Spinal cord (tissue), 10 donors: ENCODE results near the gene SIRT4. TPM values are rescaled to one million over a fixed set of nuclear protein-coding genes. Genes with fewer than 3 reads are reported as not detected.

Experiments
- DNase-seq, 6 donors: peaks; one replicate each; pipeline versions ENCODE4 v3.0.0 to v3.0.0-alpha.2; 2013 to 2015; ENCODE audit warnings: low spot score in 6 of 6, low read depth in 4 of 6
- H3K27ac ChIP-seq: one replicate; pipeline ENCODE4 v1.5.1; 2013; ENCODE audit warnings: low read depth, low read length, control low read depth
- H3K27me3 ChIP-seq: one replicate; pipeline ENCODE4 v1.6.1; 2013; ENCODE audit warnings: low read length; ENCODE audit not compliant: control insufficient read depth, insufficient read depth
- H3K36me3 ChIP-seq: one replicate; pipeline ENCODE4 v1.6.1; 2013; ENCODE audit warnings: low read length; ENCODE audit not compliant: control insufficient read depth, insufficient read depth
- H3K4me1 ChIP-seq: one replicate; pipeline ENCODE4 v1.6.1; 2013; ENCODE audit warnings: low read length; ENCODE audit not compliant: control insufficient read depth, insufficient read depth
- H3K4me3 ChIP-seq: one replicate; pipeline ENCODE4 v1.5.1; 2013; ENCODE audit warnings: low read depth, low read length, control low read depth
- H3K9me3 ChIP-seq: one replicate; pipeline ENCODE4 v1.6.1; 2013; ENCODE audit warnings: low read length; ENCODE audit not compliant: control insufficient read depth, insufficient read depth
- WGBS: methylation state at CpG from one replicate; pipeline ENCODE4 v1.1.5; 2013; ENCODE audit warnings: missing lambda C conversion rate; ENCODE audit not compliant: insufficient coverage; 5-methylcytosine and 5-hydroxymethylcytosine counted together
- polyA plus RNA-seq, 2 donors: library from polyadenylated mRNA; unstranded; fragments of 120-200 nt; gene quantifications; one replicate each; pipeline ENCODE4 v1.2.1, GENCODE V29; 2013; ENCODE audit not compliant: insufficient read length in 2 of 2
- total RNA-seq, 2 donors: library from RNA; depleted of rRNA in 1 of 2; stranded (reverse); fragments of 120-200 nt in 1 of 2; fragments of >200 nt in 1 of 2; gene quantifications; one replicate each; pipeline versions ENCODE4 v1.2.3 to v1.2.4, GENCODE V29; 2013 to 2014
- donor health status: healthy.

The SIRT4 gene
- total and polyA plus RNA-seq, 4 donors, result 4.7 to 5.9 (median 5.3) TPM

- Histone ChIP-seq H3K4me3 (peak overlapping the region; percentile 71), H3K27me3 (no peaks in the 10 kb centered on the region), H3K9me3 (no peaks in the 10 kb centered on the region), H3K36me3 (peaks cover 2% of the 10 kb centered on the region), H3K27ac (peak overlapping the region; percentile 74), H3K4me1 (peaks cover 8% of the 10 kb centered on the region)
- WGBS, result 75% methylated on average over 6 of the region's 9 CpGs
- DNase-seq, result no peak
These were observed 14.7 kb downstream of the SIRT4 start for GRCh38 chr12:120316798-120317223.

GRCh38 chr12:120317224-120318105 lies 15.3 kb downstream of the SIRT4 start:
- peak; percentile 94 to 100 (median 98) for DNase-seq
- Histone ChIP-seq H3K9me3 (no peaks in the 10 kb centered on the region), H3K4me3 (peak overlapping the region; percentile 71), H3K36me3 (peaks cover 2% of the 10 kb centered on the region), H3K4me1 (peaks cover 8% of the 10 kb centered on the region), H3K27me3 (no peaks in the 10 kb centered on the region), H3K27ac (peak overlapping the region; percentile 74)
- WGBS, result under 1% methylated on average over 22 of the region's 42 CpGs

GRCh38 chr12:120321382-120322202 lies 19.5 kb downstream of the SIRT4 start:
- WGBS, result 83% methylated on average over 7 of the region's 13 CpGs

GRCh38 chr12:120323772-120324171 lies 21.7 kb downstream of the SIRT4 start:
- 100% methylated on average over 2 of the region's 2 CpGs for WGBS
- no peaks in the 10 kb centered on the region for H3K9me3 ChIP-seq
- peaks cover 10% of the 10 kb centered on the region for H3K4me1 ChIP-seq
- no peaks in the 10 kb centered on the region for H3K27me3 ChIP-seq
- no peak overlapping the region for H3K27ac ChIP-seq
- no peaks in the 10 kb centered on the region for H3K36me3 ChIP-seq
- DNase-seq, result no peak
- no peak overlapping the region for H3K4me3 ChIP-seq

More at GRCh38 chr12:120321382-120322202, 19.5 kb downstream of the SIRT4 start:
- DNase-seq, result no peak
- Histone ChIP-seq H3K4me3 (no peak overlapping the region), H3K9me3 (no peaks in the 10 kb centered on the region), H3K4me1 (peaks cover 18% of the 10 kb centered on the region), H3K27me3 (no peaks in the 10 kb centered on the region), H3K36me3 (no peaks in the 10 kb centered on the region), H3K27ac (no peak overlapping the region)

- Histone ChIP-seq H3K27ac (no peak overlapping the region), H3K4me1 (peaks cover 10% of the 10 kb centered on the region), H3K9me3 (no peaks in the 10 kb centered on the region), H3K36me3 (no peaks in the 10 kb centered on the region), H3K27me3 (no peaks in the 10 kb centered on the region), H3K4me3 (no peak overlapping the region)
- DNase-seq, result no peak
- WGBS, result 87% methylated on average over 3 of the region's 9 CpGs
These were observed 22.8 kb downstream of the SIRT4 start for GRCh38 chr12:120324841-120325417.

- Histone ChIP-seq H3K36me3 (no peaks in the 10 kb centered on the region), H3K9me3 (no peaks in the 10 kb centered on the region), H3K27ac (no peak within 1 kb of the TSS), H3K27me3 (no peaks in the 10 kb centered on the region), H3K4me3 (no peak within 1 kb of the TSS), H3K4me1 (peaks cover 10% of the 10 kb centered on the region)
- WGBS, result 89% methylated on average over 4 of the region's 5 CpGs
- no peak for DNase-seq
These were observed 25.5 kb downstream of the SIRT4 start, which contains the start of gene PLA2G1B for GRCh38 chr12:120327593-120327992. Gene PLA2G1B, minus strand, starts transcription at chr12:120327779. Its CDS starts 26 bp downstream, at chr12:120327753.

GRCh38 chr12:120328228-120328627 lies 26.1 kb downstream of the SIRT4 start:
- peaks cover 10% of the 10 kb centered on the region for H3K4me1 ChIP-seq
- no peaks in the 10 kb centered on the region for H3K27me3 ChIP-seq
- no peak overlapping the region for H3K4me3 ChIP-seq
- H3K27ac ChIP-seq, result no peak overlapping the region
- no peaks in the 10 kb centered on the region for H3K9me3 ChIP-seq
- H3K36me3 ChIP-seq, result no peaks in the 10 kb centered on the region
- DNase-seq, result no peak
- WGBS, result 82% methylated on average over 3 of the region's 4 CpGs

GRCh38 chr12:120331390-120331789 lies 29.3 kb downstream of the SIRT4 start:
- no peaks in the 10 kb centered on the region for H3K9me3 ChIP-seq
- WGBS, result no CpG with 5 or more reads among the region's 3 CpGs
- no peak for DNase-seq

GRCh38 chr12:120332041-120332440 lies 29.9 kb downstream of the SIRT4 start:
- H3K27me3 ChIP-seq, result no peaks in the 10 kb centered on the region
- no peak overlapping the region for H3K27ac ChIP-seq
- H3K4me3 ChIP-seq, result no peak overlapping the region
- no peak for DNase-seq
- no peaks in the 10 kb centered on the region for H3K4me1 ChIP-seq
- no peaks in the 10 kb centered on the region for H3K36me3 ChIP-seq
- WGBS, result 78% methylated on average over 5 of the region's 5 CpGs
- no peaks in the 10 kb centered on the region for H3K9me3 ChIP-seq

More at GRCh38 chr12:120331390-120331789, 29.3 kb downstream of the SIRT4 start:
- Histone ChIP-seq H3K36me3 (no peaks in the 10 kb centered on the region), H3K4me1 (no peaks in the 10 kb centered on the region), H3K27ac (no peak overlapping the region), H3K4me3 (no peak overlapping the region), H3K27me3 (no peaks in the 10 kb centered on the region)
